HL-60 (cell line): Measurements from ENCODE around the gene ADAMTS15.

Source experiments
- DNase-seq, 2 experiments: peaks; one replicate each; pipeline ENCODE4 v3.0.0-alpha.2; 2010 to 2020; ENCODE audit warnings: low read depth in 1 of 2, low spot score in 1 of 2
- H3K27ac ChIP-seq: fragments of 250-450 bp; sonication (Bioruptor Pico); replicated peaks from 2 replicates; pipeline ENCODE4 v1.5.1; 2020; ENCODE audit warnings: mild to moderate bottlenecking, moderate library complexity
- H3K27me3 ChIP-seq: fragments of 250-450 bp; sonication (Bioruptor Pico); 2 replicates; pipeline ENCODE4 v1.5.1; 2021; ENCODE audit warnings: mild to moderate bottlenecking, moderate library complexity; ENCODE audit not compliant: insufficient read depth, poor library complexity, severe bottlenecking
- H3K4me3 ChIP-seq: replicated peaks from 2 replicates; pipeline ENCODE4 v1.5.1; 2011; ENCODE audit warnings: mild to moderate bottlenecking, control low read depth, low read length; ENCODE audit not compliant: insufficient read depth
- GABPA ChIP-seq: IDR thresholded peaks from 2 replicates; pipeline ENCODE4 v1.6.1; 2012; ENCODE audit warnings: low read depth
- POLR2AphosphoS5 ChIP-seq: IDR thresholded peaks from 2 replicates; pipeline ENCODE4 v1.6.1; 2012; ENCODE audit warnings: low read depth
- REST ChIP-seq: IDR thresholded peaks from 2 replicates; pipeline ENCODE4 v1.6.1; 2012; ENCODE audit warnings: low read depth; ENCODE audit not compliant: insufficient replicate concordance
- SPI1 ChIP-seq: IDR thresholded peaks from 2 replicates; pipeline ENCODE4 v1.6.1; 2012; ENCODE audit warnings: low read depth, mild to moderate bottlenecking, borderline replicate concordance
- TF ChIP-seq, protein P1 (sequence below): IDR thresholded peaks from one replicate; pipeline ENCODE4 v1.5.1; 2011; ENCODE audit warnings: low read length, control low read depth, inconsistent platforms; ENCODE audit not compliant: insufficient read depth

The ADAMTS15 gene

GRCh38 chr11:130504317-130504716 is 55.9 kb downstream of the ADAMTS15 start:
- no peak for DNase-seq
- H3K4me3 ChIP-seq = no peak overlapping the region
- no peak overlapping the region for H3K27ac ChIP-seq
- TF ChIP-seq REST (no peak), POLR2AphosphoS5 (no peak), GABPA (no peak), SPI1 (no peak)
- TF ChIP-seq, protein P1, sequence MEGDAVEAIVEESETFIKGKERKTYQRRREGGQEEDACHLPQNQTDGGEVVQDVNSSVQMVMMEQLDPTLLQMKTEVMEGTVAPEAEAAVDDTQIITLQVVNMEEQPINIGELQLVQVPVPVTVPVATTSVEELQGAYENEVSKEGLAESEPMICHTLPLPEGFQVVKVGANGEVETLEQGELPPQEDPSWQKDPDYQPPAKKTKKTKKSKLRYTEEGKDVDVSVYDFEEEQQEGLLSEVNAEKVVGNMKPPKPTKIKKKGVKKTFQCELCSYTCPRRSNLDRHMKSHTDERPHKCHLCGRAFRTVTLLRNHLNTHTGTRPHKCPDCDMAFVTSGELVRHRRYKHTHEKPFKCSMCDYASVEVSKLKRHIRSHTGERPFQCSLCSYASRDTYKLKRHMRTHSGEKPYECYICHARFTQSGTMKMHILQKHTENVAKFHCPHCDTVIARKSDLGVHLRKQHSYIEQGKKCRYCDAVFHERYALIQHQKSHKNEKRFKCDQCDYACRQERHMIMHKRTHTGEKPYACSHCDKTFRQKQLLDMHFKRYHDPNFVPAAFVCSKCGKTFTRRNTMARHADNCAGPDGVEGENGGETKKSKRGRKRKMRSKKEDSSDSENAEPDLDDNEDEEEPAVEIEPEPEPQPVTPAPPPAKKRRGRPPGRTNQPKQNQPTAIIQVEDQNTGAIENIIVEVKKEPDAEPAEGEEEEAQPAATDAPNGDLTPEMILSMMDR = no peak
- no peaks in the 10 kb centered on the region for H3K27me3 ChIP-seq

- Histone ChIP-seq H3K4me3 (no peak overlapping the region), H3K27ac (no peak overlapping the region), H3K27me3 (no peaks in the 10 kb centered on the region)
- TF ChIP-seq, protein P1 = no peak
- no peak for TF ChIP-seq SPI1
- no peak for TF ChIP-seq GABPA
- TF ChIP-seq REST = no peak
- no peak for TF ChIP-seq POLR2AphosphoS5
- no peak for DNase-seq
Observed at GRCh38 chr11:130508913-130509312, 60.5 kb downstream of the ADAMTS15 start.

- TF ChIP-seq REST = no peak
- TF ChIP-seq, protein P1 = no peak
- TF ChIP-seq GABPA = no peak
- no peak for TF ChIP-seq POLR2AphosphoS5
- no peak for TF ChIP-seq SPI1
- H3K27ac ChIP-seq = no peak overlapping the region
- H3K4me3 ChIP-seq = no peak overlapping the region
- no peaks in the 10 kb centered on the region for H3K27me3 ChIP-seq
- no peak for DNase-seq
Observed at GRCh38 chr11:130509942-130510341, 61.5 kb downstream of the ADAMTS15 start.
